ENCODE results near the gene PDK4.

Gene PDK4

DNA sequence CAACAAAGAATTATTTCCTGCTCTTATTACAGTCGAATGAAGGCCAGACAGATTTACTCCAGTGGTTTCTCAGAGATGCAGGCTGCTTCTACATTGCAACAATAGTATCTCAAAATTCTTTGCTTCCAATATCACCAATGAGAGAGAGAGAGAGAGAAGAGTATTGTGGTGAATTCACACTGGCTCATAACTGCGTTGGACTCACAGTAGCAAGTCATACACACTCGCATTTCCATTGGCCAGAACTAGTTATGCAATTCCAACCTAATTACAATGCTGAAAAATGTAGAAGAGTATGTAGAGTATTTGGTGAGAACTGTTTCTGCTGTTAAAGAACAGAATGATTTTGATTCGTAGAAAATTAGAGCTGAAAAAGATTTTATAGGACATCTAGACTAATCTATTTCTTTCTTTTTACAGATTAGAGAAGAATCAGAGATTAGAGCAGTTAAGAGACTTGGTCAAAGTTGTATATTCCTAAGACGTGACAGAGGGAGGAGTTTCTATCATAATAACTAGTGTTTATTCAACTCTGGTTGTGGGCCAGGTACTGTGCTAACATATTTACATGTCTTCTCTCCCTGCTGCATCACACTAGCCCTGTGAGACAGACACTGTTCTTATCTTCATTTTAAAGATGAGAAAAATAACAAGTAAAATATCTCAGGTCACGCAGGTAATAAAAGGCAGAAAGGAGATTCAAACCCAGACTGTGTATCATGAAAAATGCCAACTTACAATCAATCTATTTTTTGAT is 34.6 kb upstream of the PDK4 start:
- no peak for DNase-seq (ENCODE audit: extremely low read depth, insufficient read length)
- TF ChIP-seq, protein P1, sequence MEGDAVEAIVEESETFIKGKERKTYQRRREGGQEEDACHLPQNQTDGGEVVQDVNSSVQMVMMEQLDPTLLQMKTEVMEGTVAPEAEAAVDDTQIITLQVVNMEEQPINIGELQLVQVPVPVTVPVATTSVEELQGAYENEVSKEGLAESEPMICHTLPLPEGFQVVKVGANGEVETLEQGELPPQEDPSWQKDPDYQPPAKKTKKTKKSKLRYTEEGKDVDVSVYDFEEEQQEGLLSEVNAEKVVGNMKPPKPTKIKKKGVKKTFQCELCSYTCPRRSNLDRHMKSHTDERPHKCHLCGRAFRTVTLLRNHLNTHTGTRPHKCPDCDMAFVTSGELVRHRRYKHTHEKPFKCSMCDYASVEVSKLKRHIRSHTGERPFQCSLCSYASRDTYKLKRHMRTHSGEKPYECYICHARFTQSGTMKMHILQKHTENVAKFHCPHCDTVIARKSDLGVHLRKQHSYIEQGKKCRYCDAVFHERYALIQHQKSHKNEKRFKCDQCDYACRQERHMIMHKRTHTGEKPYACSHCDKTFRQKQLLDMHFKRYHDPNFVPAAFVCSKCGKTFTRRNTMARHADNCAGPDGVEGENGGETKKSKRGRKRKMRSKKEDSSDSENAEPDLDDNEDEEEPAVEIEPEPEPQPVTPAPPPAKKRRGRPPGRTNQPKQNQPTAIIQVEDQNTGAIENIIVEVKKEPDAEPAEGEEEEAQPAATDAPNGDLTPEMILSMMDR (IDR thresholded peaks at IDR 0.05; ENCODE audit: insufficient read depth, low read length, poor library complexity, severe bottlenecking): no peak
- Histone ChIP-seq H3K4me3 (replicated peaks; ENCODE audit: low read depth, low read length) (no peak overlapping the region), H3K27me3 (replicated peaks; ENCODE audit: control insufficient read depth, insufficient read depth, low read length) (no peaks in the 10 kb centered on the region), H3K36me3 (ENCODE audit: control insufficient read depth, insufficient read depth, low read length) (no peaks in the 10 kb centered on the region)

DNA sequence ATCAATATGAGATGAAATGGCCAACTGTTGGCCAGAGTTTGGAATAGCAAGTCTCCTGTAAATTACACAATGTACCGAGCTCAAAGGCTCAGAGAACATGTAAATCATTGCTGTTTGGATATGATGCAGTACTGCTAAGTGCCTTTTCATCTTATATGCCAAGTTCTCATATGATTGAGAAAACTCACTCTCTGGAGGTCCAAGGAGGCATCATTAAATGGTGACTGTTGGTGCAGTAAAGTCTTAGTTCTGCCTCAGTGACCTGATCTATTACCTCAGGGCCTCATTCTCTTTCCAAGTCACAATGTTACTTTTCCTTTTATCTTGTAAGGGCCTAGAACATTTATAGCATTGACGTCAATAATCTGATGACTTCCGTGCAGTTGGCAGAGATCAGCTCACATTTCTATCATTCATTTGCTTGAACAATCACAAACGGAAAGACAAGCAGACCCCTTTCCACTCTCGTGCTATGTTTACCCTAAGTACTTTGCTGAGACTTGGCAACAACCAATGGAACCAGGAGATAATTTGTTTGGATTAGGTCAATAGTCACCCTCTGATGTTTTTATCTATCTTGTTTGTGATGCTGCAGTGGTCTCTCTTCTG is 32.6 kb upstream of the PDK4 start:
- Histone ChIP-seq H3K4me3 (replicated peaks; ENCODE audit: low read depth, low read length) (no peak overlapping the region), H3K27me3 (replicated peaks; ENCODE audit: control insufficient read depth, insufficient read depth, low read length) (no peaks in the 10 kb centered on the region), H3K36me3 (ENCODE audit: control insufficient read depth, insufficient read depth, low read length) (no peaks in the 10 kb centered on the region)
- no peak for DNase-seq (ENCODE audit: extremely low read depth, insufficient read length)
- TF ChIP-seq, protein P1 (IDR thresholded peaks at IDR 0.05; ENCODE audit: insufficient read depth, low read length, poor library complexity, severe bottlenecking): no peak

DNA sequence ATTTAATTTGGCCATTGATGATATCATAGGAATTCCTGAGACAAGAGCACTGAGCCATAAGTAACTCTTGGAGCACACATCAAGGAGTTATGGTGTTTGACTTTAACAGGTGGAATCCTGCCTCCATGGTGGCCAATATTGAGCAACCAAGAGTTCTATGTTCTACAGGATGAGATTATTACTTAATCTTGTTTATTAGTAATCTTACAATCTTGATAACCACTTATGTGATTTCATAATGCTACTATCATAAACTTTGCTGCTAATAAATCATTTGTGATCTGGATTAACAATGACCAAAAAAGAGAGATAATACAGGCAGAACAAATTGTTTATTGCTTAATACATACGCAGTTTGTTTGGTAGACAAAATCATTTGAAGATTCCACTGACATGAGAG is 27.5 kb upstream of the PDK4 start:
- Histone ChIP-seq H3K36me3 (ENCODE audit: control insufficient read depth, insufficient read depth, low read length) (no peaks in the 10 kb centered on the region), H3K27me3 (replicated peaks; ENCODE audit: control insufficient read depth, insufficient read depth, low read length) (no peaks in the 10 kb centered on the region), H3K4me3 (replicated peaks; ENCODE audit: low read depth, low read length) (no peak overlapping the region)
- TF ChIP-seq, protein P1 (IDR thresholded peaks at IDR 0.05; ENCODE audit: insufficient read depth, low read length, poor library complexity, severe bottlenecking): no peak
- no peak for DNase-seq (ENCODE audit: extremely low read depth, insufficient read length)

DNA sequence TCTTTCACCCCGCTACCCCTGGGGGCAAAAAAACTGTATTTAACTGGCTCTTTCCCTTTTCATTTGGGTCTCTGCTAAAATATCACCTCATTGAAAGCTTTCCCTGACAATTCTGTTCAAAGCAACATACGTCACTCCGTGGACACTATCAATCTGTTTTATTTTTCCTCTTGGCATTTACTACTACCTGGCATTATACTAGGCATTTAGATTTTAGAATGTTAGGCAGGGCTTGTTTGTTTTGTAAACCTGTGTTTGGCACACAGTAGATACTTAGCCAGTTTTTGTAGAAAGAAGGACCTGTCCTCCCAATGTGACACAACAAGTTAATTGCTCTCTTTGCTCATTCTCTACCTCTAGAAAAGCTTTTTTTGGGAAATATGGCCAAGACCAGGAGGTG is 26.5 kb upstream of the PDK4 start:
- no peak for DNase-seq (ENCODE audit: extremely low read depth, insufficient read length)
- Histone ChIP-seq H3K4me3 (replicated peaks; ENCODE audit: low read depth, low read length) (no peak overlapping the region), H3K27me3 (replicated peaks; ENCODE audit: control insufficient read depth, insufficient read depth, low read length) (no peaks in the 10 kb centered on the region), H3K36me3 (ENCODE audit: control insufficient read depth, insufficient read depth, low read length) (no peaks in the 10 kb centered on the region)
- TF ChIP-seq, protein P1 (IDR thresholded peaks at IDR 0.05; ENCODE audit: insufficient read depth, low read length, poor library complexity, severe bottlenecking): no peak

DNA sequence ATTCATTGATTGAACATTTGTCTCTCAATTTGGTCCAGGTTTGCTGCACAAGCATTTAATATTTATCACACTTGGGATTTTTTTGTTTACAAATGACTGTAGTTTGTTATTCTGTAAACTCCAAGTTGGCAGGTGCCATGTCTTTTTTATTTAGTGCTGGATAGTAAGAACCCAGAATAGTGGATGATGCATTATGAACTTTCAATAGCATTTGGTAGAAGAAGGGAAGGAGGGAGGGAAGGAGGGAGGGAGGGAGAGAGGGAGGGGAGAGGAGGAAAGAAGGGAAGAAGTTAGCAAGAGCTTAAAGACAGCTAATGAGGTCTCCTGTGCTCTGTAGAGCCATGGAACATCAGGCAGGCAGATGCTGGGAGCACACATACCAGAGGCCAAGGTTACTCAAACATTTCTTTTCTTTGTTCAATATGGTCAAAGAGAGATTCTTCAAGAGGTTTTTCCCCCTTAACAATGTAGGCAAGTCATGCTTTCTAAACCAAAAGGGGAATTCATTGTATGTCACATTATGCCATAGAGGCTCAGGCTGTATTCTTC is 25.8 kb upstream of the PDK4 start:
- H3K4me3 ChIP-seq (replicated peaks; ENCODE audit: low read depth, low read length): no peak overlapping the region
- no peaks in the 10 kb centered on the region for H3K27me3 ChIP-seq (replicated peaks; ENCODE audit: control insufficient read depth, insufficient read depth, low read length)
- TF ChIP-seq, protein P1 (IDR thresholded peaks at IDR 0.05; ENCODE audit: insufficient read depth, low read length, poor library complexity, severe bottlenecking): no peak
- DNase-seq (ENCODE audit: extremely low read depth, insufficient read length): no peak
- H3K36me3 ChIP-seq (ENCODE audit: control insufficient read depth, insufficient read depth, low read length): no peaks in the 10 kb centered on the region

Measured in GM06990 (cell line).